A549 (cell line): ENCODE data around the gene SH3BGRL. TPM values are rescaled to one million over a fixed set of nuclear protein-coding genes. Genes with fewer than 3 reads are reported as not detected.

Source experiments
- ATAC-seq, 2 experiments: fragments of 200-7000 bp in 1 of 2; fragments of >200 bp in 1 of 2; cut with Nextera tagmentation in 1 of 2; cut with Tn5 transposase in 1 of 2; 3 replicates each; pipeline versions ENCODE4 v1.8.0 to v1.9.1; 2018 to 2020; ENCODE audit warnings: mild to moderate bottlenecking in 1 of 2, moderate library complexity in 1 of 2
- CTCF ChIA-PET: fragments of 300-600 bp; sonication (Branson Sonifier 250); formaldehyde crosslinking; extraction: SDS; loops from one replicate; lab custom pipeline; 2021; ENCODE audit warnings: antibody characterized with exemption, inconsistent platforms; lab: Yijun Ruan, JAX
- POLR2A ChIA-PET: fragments of 350-600 bp; formaldehyde crosslinking; extraction: SDS; loops from one replicate; lab custom pipeline; 2021; ENCODE audit warnings: antibody characterized with exemption, inconsistent platforms; lab: Yijun Ruan, JAX
- DNase-seq, 2 experiments: peaks; one replicate each; pipeline versions ENCODE4 v3.0.0 to v3.0.0-alpha.2; 2011 to 2016; ENCODE audit warnings: low read depth in 1 of 2, low spot score in 1 of 2
- FAIRE-seq: peaks from 2 replicates; lab custom pipeline; 2011; peaks lifted over from hg19 to GRCh38; lab: Jason Lieb, UNC
- H3K27ac ChIP-seq, 2 experiments: fragments of >200 bp; sonication (Bioruptor Twin); formaldehyde crosslinking; 3 replicates each; pipeline ENCODE4 v1.5.1; 2016 to 2017
- H3K4me1 ChIP-seq: fragments of >200 bp; sonication (Bioruptor Twin); formaldehyde crosslinking; 3 replicates; pipeline ENCODE4 v1.6.1; 2016
- H3K4me2 ChIP-seq: fragments of >200 bp; sonication (Bioruptor Twin); formaldehyde crosslinking; 3 replicates; pipeline ENCODE4 v1.6.1; 2016
- H3K4me3 ChIP-seq: fragments of >200 bp; sonication (Bioruptor Twin); formaldehyde crosslinking; 3 replicates; pipeline ENCODE4 v1.5.1; 2016
- H3K9me3 ChIP-seq: fragments of >200 bp; sonication (Bioruptor Twin); formaldehyde crosslinking; 3 replicates; pipeline ENCODE4 v1.6.1; 2016
- BCL3 ChIP-seq: fragments of >200 bp; sonication (Bioruptor Twin); formaldehyde crosslinking; IDR thresholded peaks from 3 replicates; pipeline ENCODE4 v1.6.1; 2016
- CBX2 ChIP-seq: fragments of 200-600 bp; sonication (generic); IDR thresholded peaks from 2 replicates; pipeline ENCODE4 v1.6.1; 2016; ENCODE audit warnings: low read depth, mild to moderate bottlenecking, borderline replicate concordance
- CEBPB ChIP-seq, 2 experiments: fragments of >200 bp in 1 of 2; sonication (Bioruptor Twin) in 1 of 2; formaldehyde crosslinking in 1 of 2; IDR thresholded peaks; 2 replicates each; pipeline ENCODE4 v1.6.1; 2012 to 2016
- E2F6 ChIP-seq: IDR thresholded peaks from 2 replicates; pipeline ENCODE4 v1.6.1; 2012; ENCODE audit warnings: low read depth, borderline replicate concordance
- EHF ChIP-seq: fragments of 250-450 bp; sonication (Bioruptor Pico); IDR thresholded peaks from 2 replicates; pipeline ENCODE4 v1.5.0; 2020; ENCODE audit warnings: mild to moderate bottlenecking
- EHMT2 ChIP-seq: fragments of 200-600 bp; sonication (generic); IDR thresholded peaks from 2 replicates; pipeline ENCODE4 v1.6.1; 2016; ENCODE audit warnings: antibody characterized with exemption, low read depth, mild to moderate bottlenecking, moderate library complexity
- EP300 ChIP-seq, 2 experiments: fragments of >200 bp; sonication (Bioruptor Twin); formaldehyde crosslinking; IDR thresholded peaks; 2 replicates in 1 of 2; 3 replicates in 1 of 2; pipeline ENCODE4 v1.6.1; 2016 to 2017
- ESRRA ChIP-seq: fragments of 150-350 bp; IDR thresholded peaks from 2 replicates; pipeline ENCODE4 v1.6.1; 2014; ENCODE audit warnings: mild to moderate bottlenecking, low read length, borderline replicate concordance
- FOXS1 ChIP-seq: fragments of 250-450 bp; sonication (Bioruptor Pico); IDR thresholded peaks from 2 replicates; pipeline ENCODE4 v1.5.0; 2020; ENCODE audit warnings: mild to moderate bottlenecking, moderate library complexity
- HMGXB4 ChIP-seq: fragments of 250-450 bp; sonication (Bioruptor Pico); IDR thresholded peaks from 2 replicates; pipeline ENCODE4 v1.5.0; 2021; ENCODE audit warnings: mild to moderate bottlenecking, moderate library complexity, borderline replicate concordance
- JUN ChIP-seq, 2 experiments: fragments of >200 bp; sonication (Bioruptor Twin); formaldehyde crosslinking; IDR thresholded peaks; 2 replicates in 1 of 2; 3 replicates in 1 of 2; pipeline ENCODE4 v1.6.1; 2016 to 2017
- KDM5A ChIP-seq: fragments of 200-600 bp; sonication (generic); IDR thresholded peaks from 2 replicates; pipeline ENCODE4 v1.6.1; 2016; ENCODE audit warnings: antibody characterized with exemption, mild to moderate bottlenecking
- MYC ChIP-seq: IDR thresholded peaks from 2 replicates; pipeline ENCODE4 v1.6.1; 2012; ENCODE audit warnings: mild to moderate bottlenecking, inconsistent platforms, low read length, improper control_type of control experiment, borderline replicate concordance
- NR3C1 ChIP-seq: fragments of >200 bp; sonication (Bioruptor Twin); formaldehyde crosslinking; IDR thresholded peaks from 3 replicates; pipeline ENCODE4 v1.6.1; 2017
- PBX3 ChIP-seq: IDR thresholded peaks from 2 replicates; pipeline ENCODE4 v1.6.1; 2012
- POLR2AphosphoS2 ChIP-seq: conservative IDR thresholded peaks from 2 replicates; pipeline ENCODE4 v1.6.1; 2012; ENCODE audit warnings: low read length, improper control_type of control experiment, inconsistent platforms
- USF2 ChIP-seq: fragments of 450-650 bp; IDR thresholded peaks from 2 replicates; pipeline ENCODE4 v1.6.1; 2014; ENCODE audit warnings: antibody characterized with exemption
- ZNF302 ChIP-seq: fragments of 250-450 bp; sonication (Bioruptor Pico); IDR thresholded peaks from 2 replicates; pipeline ENCODE4 v1.9.0; 2021; ENCODE audit warnings: inconsistent platforms, mild to moderate bottlenecking, moderate library complexity
- ZSCAN20 ChIP-seq: fragments of 250-450 bp; sonication (Bioruptor Pico); IDR thresholded peaks from 2 replicates; pipeline ENCODE4 v1.8.0; 2022; ENCODE audit warnings: mild to moderate bottlenecking, moderate library complexity
- WGBS: methylation state at CpG from one replicate; pipeline ENCODE4 v1.1.6; 2017; ENCODE audit errors: missing lambda C conversion rate; 5-methylcytosine and 5-hydroxymethylcytosine counted together
- polyA plus RNA-seq, 4 experiments: library from polyadenylated mRNA; depleted of rRNA in 3 of 4; stranded (reverse); fragments of >200 nt; fragmentation: RNase III in 1 of 4; extraction: RNeasy Plus Mini Kit Qiagen cat#74134 plus additional on column Dnase treatment in 1 of 4; gene quantifications; 2 replicates in 3 of 4; 3 replicates in 1 of 4; pipeline ENCODE4 v1.2.3, GENCODE V29; 2011 to 2017

The SH3BGRL gene
- polyA plus RNA-seq, 2 of the 4 experiments (the other 2 are of a cell fraction) = 57.8 to 110 TPM

GRCh38 chrX:81240701-81241331 lies 38.9 kb downstream of the SH3BGRL start:
- Histone ChIP-seq H3K9me3 (no peaks in the 10 kb centered on the region), H3K4me1 (no peaks in the 10 kb centered on the region), H3K27ac (no peak overlapping the region), H3K4me2 (no peak overlapping the region), H3K4me3 (no peak overlapping the region)
- no peak for ATAC-seq
- ChIA-PET POLR2A (no interaction called here), CTCF (interaction anchor here (1.0 kb wide), 1 partner anchor 12 kb away, joined by 3 read pairs; no protein-coding TSS in a partner anchor)
- TF ChIP-seq CEBPB (IDR thresholded peaks at IDR 0.05) = no peak
- TF ChIP-seq EHF (CRISPR knock-in tag) = no peak
- no peak for TF ChIP-seq E2F6
- no peak for TF ChIP-seq HMGXB4
- TF ChIP-seq JUN (IDR thresholded peaks at IDR 0.05) = no peak
- TF ChIP-seq ZSCAN20 (CRISPR knock-in tag) = no peak
- TF ChIP-seq MYC = no peak
- TF ChIP-seq ESRRA = no peak
- TF ChIP-seq ZNF302 (CRISPR knock-in tag) = no peak
- TF ChIP-seq POLR2AphosphoS2 = no peak
- TF ChIP-seq CBX2 = no peak
- TF ChIP-seq BCL3 = no peak
- no peak for TF ChIP-seq FOXS1
- no peak for FAIRE-seq
- 71% methylated on average over 3 of the region's 4 CpGs for WGBS
- no peak for DNase-seq

- 100% methylated on average over 2 of the region's 7 CpGs for WGBS
- Histone ChIP-seq H3K27ac (no peak overlapping the region), H3K4me2 (no peak overlapping the region), H3K4me1 (no peaks in the 10 kb centered on the region), H3K4me3 (no peak overlapping the region), H3K9me3 (no peaks in the 10 kb centered on the region)
- TF ChIP-seq EP300 (IDR thresholded peaks at IDR 0.05) (no peak), PBX3 (no peak), KDM5A (no peak), EHMT2 (no peak)
- FAIRE-seq (no peak), DNase-seq (no peak), ATAC-seq (no peak)
- CTCF ChIA-PET = interaction anchor here (0.6 to 1.0 kb wide), 2 partner anchors 8 to 11 kb away, joined by 3 read pairs; no protein-coding TSS in a partner anchor
- POLR2A ChIA-PET = no interaction called here
Observed at GRCh38 chrX:81241753-81242152, 39.9 kb downstream of the SH3BGRL start.

GRCh38 chrX:81255876-81256275 lies 54.0 kb downstream of the SH3BGRL start:
- 56% methylated on average over 2 of the region's 2 CpGs for WGBS
- TF ChIP-seq USF2 (no peak), NR3C1 (no peak)

More at GRCh38 chrX:81255876-81256275, 54.0 kb downstream of the SH3BGRL start:
- no peak for FAIRE-seq
- ChIA-PET CTCF (no interaction called here), POLR2A (no interaction called here)
- Histone ChIP-seq H3K4me3 (no peak overlapping the region), H3K27ac (no peak overlapping the region), H3K9me3 (no peaks in the 10 kb centered on the region), H3K4me2 (no peak overlapping the region), H3K4me1 (0 out of 3 replicates have a peak, but pooled peaks cover 6% of the 10 kb centered on the region)
- ATAC-seq = no peak
- DNase-seq = no peak
